HepG2 (cell line): ENCODE results near the gene MYOM1. TPM values are rescaled to one million over a fixed set of nuclear protein-coding genes. Genes with fewer than 3 reads are reported as not detected.
A peak's percentile ranks its signal among the peaks of the same experiment; 100 is the strongest.

Source experiments
- AHR ChIP-seq: IDR thresholded peaks from 2 replicates; pipeline ENCODE4 v1.6.1; 2018; ENCODE audit warnings: missing genetic modification reagents, missing compliant biosample characterization
- ARNT2 ChIP-seq: sonication (generic); formaldehyde crosslinking; IDR thresholded peaks from 2 replicates; pipeline ENCODE4 v1.8.0; 2022; ENCODE audit warnings: mild to moderate bottlenecking, low read depth, missing genetic modification reagents, moderate library complexity
- CREB3 ChIP-seq: sonication (generic); formaldehyde crosslinking; IDR thresholded peaks from 2 replicates; pipeline ENCODE4 v1.5.0; 2020; ENCODE audit warnings: missing genetic modification reagents
- ELF1 ChIP-seq: sonication (generic); formaldehyde crosslinking; IDR thresholded peaks from 2 replicates; pipeline ENCODE4 v1.4.0; 2020; ENCODE audit warnings: missing genetic modification reagents
- ERF ChIP-seq: IDR thresholded peaks from 2 replicates; pipeline ENCODE4 v1.6.1; 2018; ENCODE audit warnings: missing biosample characterization, missing genetic modification reagents
- HMG20B ChIP-seq: conservative IDR thresholded peaks from 2 replicates; pipeline ENCODE4 v1.6.1; 2016; ENCODE audit warnings: missing genetic modification reagents, missing compliant biosample characterization
- HOMEZ ChIP-seq: IDR thresholded peaks from 2 replicates; pipeline ENCODE4 v1.6.1; 2016; ENCODE audit warnings: low read depth
- LRRFIP1 ChIP-seq: sonication (generic); formaldehyde crosslinking; conservative IDR thresholded peaks from 2 replicates; pipeline ENCODE4 v1.4.0; 2020; ENCODE audit warnings: missing genetic modification reagents
- REST ChIP-seq, 2 experiments: IDR thresholded peaks; 2 replicates each; pipeline ENCODE4 v1.6.1; 2011 to 2012; ENCODE audit warnings: low read length in 2 of 2, borderline replicate concordance in 1 of 2, low read depth in 1 of 2, mild to moderate bottlenecking in 1 of 2, moderate library complexity in 1 of 2
- RFXANK ChIP-seq: IDR thresholded peaks from 2 replicates; pipeline ENCODE4 v1.6.1; 2016
- SOX6 ChIP-seq, 2 experiments: fragments of 450-650 bp in 1 of 2; sonication (generic) in 1 of 2; formaldehyde crosslinking in 1 of 2; IDR thresholded peaks; 2 replicates each; pipeline versions ENCODE4 v1.4.0 to v1.6.1; 2017 to 2020; ENCODE audit warnings: antibody characterized with exemption in 1 of 2, mild to moderate bottlenecking in 1 of 2, missing genetic modification reagents in 1 of 2
- STAT6 ChIP-seq: sonication (generic); formaldehyde crosslinking; IDR thresholded peaks from 2 replicates; pipeline ENCODE4 v1.4.0; 2020; ENCODE audit warnings: missing genetic modification reagents, mild to moderate bottlenecking, borderline replicate concordance
- TRIM24 ChIP-seq: sonication (generic); formaldehyde crosslinking; IDR thresholded peaks from 2 replicates; pipeline ENCODE4 v1.8.0; 2022; ENCODE audit warnings: mild to moderate bottlenecking, missing genetic modification reagents
- ZBTB43 ChIP-seq: sonication (generic); formaldehyde crosslinking; conservative IDR thresholded peaks from 2 replicates; pipeline ENCODE4 v1.4.0; 2020; ENCODE audit warnings: missing genetic modification reagents
- ZNF282 ChIP-seq: fragments of 450-650 bp; IDR thresholded peaks from 2 replicates; pipeline ENCODE4 v1.6.1; 2018; ENCODE audit not compliant: partially characterized antibody
- ZNF350 ChIP-seq: sonication (generic); formaldehyde crosslinking; IDR thresholded peaks from 2 replicates; pipeline ENCODE4 v1.4.0; 2020; ENCODE audit warnings: mild to moderate bottlenecking, low read depth, missing genetic modification reagents, borderline replicate concordance
- ZNF589 ChIP-seq: sonication (generic); formaldehyde crosslinking; conservative IDR thresholded peaks from 2 replicates; pipeline ENCODE4 v1.8.0; 2022; ENCODE audit warnings: mild to moderate bottlenecking, moderate library complexity, missing genetic modification reagents
- ZNF7 ChIP-seq: IDR thresholded peaks from 2 replicates; pipeline ENCODE4 v1.6.1; 2016; ENCODE audit warnings: missing biosample characterization, missing genetic modification reagents
- polyA plus RNA-seq, 8 experiments: library from polyadenylated mRNA; depleted of rRNA in 3 of 8; stranded (reverse) in 7 of 8; unstranded in 1 of 8; fragments of >200 nt; fragmentation: Illumina TruSeq in 4 of 8; extraction: Trizol in 4 of 8; gene quantifications; 2 replicates each; pipeline versions ENCODE4 v1.2.1 to v1.2.3, GENCODE V29; 2011 to 2016; ENCODE audit warnings: low read depth in 4 of 8, missing spikeins in 1 of 8, mixed read lengths in 1 of 8; ENCODE audit not compliant: insufficient read depth in 1 of 8
- total RNA-seq, 5 experiments: library from RNA; depleted of rRNA; stranded (reverse); fragments of >200 nt; fragmentation: Illumina TruSeq; extraction: Trizol; gene quantifications; 2 replicates each; pipeline ENCODE4 v1.2.3, GENCODE V29; 2016; ENCODE audit warnings: low read depth in 1 of 5

MYOM1 gene
- total and polyA plus RNA-seq, 2 of the 13 experiments (the other 11 are each of a cell fraction or from before 2014, with no cell fraction given): 0.46 to 0.98 TPM

GRCh38 chr18:3052411-3052758, 167.4 kb downstream of the MYOM1 start (continued):
- TF ChIP-seq SOX6 (IDR thresholded peaks at IDR 0.05): no peak
- TF ChIP-seq SOX6 (CRISPR knock-in tag; IDR thresholded peaks at IDR 0.05): peak; percentile 26; the same call in 1 of the 2 replicates
- no peak for TF ChIP-seq ELF1 (CRISPR knock-in tag)
- no peak for TF ChIP-seq ERF (CRISPR knock-in tag)
- TF ChIP-seq AHR (CRISPR knock-in tag): no peak
- no peak for TF ChIP-seq ZNF589 (CRISPR knock-in tag)
- 0 out of 2 replicates have a peak, but pooled peaks have one; percentile 4 for TF ChIP-seq STAT6 (CRISPR knock-in tag)
- 0 out of 2 replicates have a peak, but pooled peaks have one; percentile 3 for TF ChIP-seq TRIM24 (CRISPR knock-in tag)
- TF ChIP-seq LRRFIP1 (CRISPR knock-in tag): no peak
- no peak for TF ChIP-seq ZNF7 (CRISPR knock-in tag)
- TF ChIP-seq ZNF350 (CRISPR knock-in tag): no peak
- TF ChIP-seq REST (IDR thresholded peaks at IDR 0.05; ENCODE audit: borderline replicate concordance in 1 of 2, low read depth in 1 of 2, low read length in 2 of 2): no peak
- TF ChIP-seq ZBTB43 (CRISPR knock-in tag): no peak
- TF ChIP-seq ZNF282: no peak
- TF ChIP-seq ARNT2 (CRISPR knock-in tag): no peak
- no peak for TF ChIP-seq CREB3 (CRISPR knock-in tag)
- no peak for TF ChIP-seq RFXANK (CRISPR knock-in tag)
- TF ChIP-seq HOMEZ (CRISPR knock-in tag): no peak
- no peak for TF ChIP-seq HMG20B (CRISPR knock-in tag)
